Measurements from ENCODE around the gene KLHL9.
"Not testable (repeated sequence)": the region's sequence is repeated elsewhere in the genome, so short reads cannot be mapped to it uniquely, and the experiment has no call there.

DNA sequence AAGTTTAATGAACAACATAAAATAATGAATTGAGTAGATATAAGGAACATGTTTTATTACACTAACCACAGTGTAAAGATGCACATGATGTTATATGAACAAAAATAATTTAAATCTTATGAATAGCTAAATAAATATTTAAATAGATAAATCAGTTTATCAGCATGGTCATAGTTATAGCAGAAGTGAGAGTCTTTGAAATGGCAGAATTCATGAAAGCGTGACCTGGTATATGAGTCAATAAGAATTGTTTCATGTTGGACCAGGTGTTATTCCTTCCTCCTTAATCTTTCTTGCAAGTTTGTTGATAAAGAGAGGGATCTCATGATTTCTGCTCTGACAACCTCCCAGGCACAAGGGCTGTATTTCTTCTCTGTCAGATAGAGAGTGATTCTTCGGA lies 32.0 kb upstream of the KLHL9 start:
- TF ChIP-seq, protein P1, sequence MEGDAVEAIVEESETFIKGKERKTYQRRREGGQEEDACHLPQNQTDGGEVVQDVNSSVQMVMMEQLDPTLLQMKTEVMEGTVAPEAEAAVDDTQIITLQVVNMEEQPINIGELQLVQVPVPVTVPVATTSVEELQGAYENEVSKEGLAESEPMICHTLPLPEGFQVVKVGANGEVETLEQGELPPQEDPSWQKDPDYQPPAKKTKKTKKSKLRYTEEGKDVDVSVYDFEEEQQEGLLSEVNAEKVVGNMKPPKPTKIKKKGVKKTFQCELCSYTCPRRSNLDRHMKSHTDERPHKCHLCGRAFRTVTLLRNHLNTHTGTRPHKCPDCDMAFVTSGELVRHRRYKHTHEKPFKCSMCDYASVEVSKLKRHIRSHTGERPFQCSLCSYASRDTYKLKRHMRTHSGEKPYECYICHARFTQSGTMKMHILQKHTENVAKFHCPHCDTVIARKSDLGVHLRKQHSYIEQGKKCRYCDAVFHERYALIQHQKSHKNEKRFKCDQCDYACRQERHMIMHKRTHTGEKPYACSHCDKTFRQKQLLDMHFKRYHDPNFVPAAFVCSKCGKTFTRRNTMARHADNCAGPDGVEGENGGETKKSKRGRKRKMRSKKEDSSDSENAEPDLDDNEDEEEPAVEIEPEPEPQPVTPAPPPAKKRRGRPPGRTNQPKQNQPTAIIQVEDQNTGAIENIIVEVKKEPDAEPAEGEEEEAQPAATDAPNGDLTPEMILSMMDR (IDR thresholded peaks at IDR 0.05; ENCODE audit: insufficient read depth, low read length) = not testable (repeated sequence)
- TF ChIP-seq, protein P2, sequence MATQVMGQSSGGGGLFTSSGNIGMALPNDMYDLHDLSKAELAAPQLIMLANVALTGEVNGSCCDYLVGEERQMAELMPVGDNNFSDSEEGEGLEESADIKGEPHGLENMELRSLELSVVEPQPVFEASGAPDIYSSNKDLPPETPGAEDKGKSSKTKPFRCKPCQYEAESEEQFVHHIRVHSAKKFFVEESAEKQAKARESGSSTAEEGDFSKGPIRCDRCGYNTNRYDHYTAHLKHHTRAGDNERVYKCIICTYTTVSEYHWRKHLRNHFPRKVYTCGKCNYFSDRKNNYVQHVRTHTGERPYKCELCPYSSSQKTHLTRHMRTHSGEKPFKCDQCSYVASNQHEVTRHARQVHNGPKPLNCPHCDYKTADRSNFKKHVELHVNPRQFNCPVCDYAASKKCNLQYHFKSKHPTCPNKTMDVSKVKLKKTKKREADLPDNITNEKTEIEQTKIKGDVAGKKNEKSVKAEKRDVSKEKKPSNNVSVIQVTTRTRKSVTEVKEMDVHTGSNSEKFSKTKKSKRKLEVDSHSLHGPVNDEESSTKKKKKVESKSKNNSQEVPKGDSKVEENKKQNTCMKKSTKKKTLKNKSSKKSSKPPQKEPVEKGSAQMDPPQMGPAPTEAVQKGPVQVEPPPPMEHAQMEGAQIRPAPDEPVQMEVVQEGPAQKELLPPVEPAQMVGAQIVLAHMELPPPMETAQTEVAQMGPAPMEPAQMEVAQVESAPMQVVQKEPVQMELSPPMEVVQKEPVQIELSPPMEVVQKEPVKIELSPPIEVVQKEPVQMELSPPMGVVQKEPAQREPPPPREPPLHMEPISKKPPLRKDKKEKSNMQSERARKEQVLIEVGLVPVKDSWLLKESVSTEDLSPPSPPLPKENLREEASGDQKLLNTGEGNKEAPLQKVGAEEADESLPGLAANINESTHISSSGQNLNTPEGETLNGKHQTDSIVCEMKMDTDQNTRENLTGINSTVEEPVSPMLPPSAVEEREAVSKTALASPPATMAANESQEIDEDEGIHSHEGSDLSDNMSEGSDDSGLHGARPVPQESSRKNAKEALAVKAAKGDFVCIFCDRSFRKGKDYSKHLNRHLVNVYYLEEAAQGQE (IDR thresholded peaks at IDR 0.05; ENCODE audit: insufficient replicate concordance, low read depth) = not testable (repeated sequence)
- not testable (repeated sequence) for TF ChIP-seq POLR2AphosphoS5 (IDR thresholded peaks at IDR 0.05; ENCODE audit: low read depth); SPI1 (IDR thresholded peaks at IDR 0.05; ENCODE audit: borderline replicate concordance, low read depth)

Data from HL-60 (cell line).